SIG-M5 treated with dmso at 0.1 percent for 504 hours (cell line): ENCODE results near the gene ANXA11.

Source experiments
- DNase-seq: peaks from one replicate; lab custom pipeline; 2025; ENCODE audit not compliant: unreplicated experiment; lab: John Stamatoyannopoulos, UW

Gene ANXA11

DNA sequence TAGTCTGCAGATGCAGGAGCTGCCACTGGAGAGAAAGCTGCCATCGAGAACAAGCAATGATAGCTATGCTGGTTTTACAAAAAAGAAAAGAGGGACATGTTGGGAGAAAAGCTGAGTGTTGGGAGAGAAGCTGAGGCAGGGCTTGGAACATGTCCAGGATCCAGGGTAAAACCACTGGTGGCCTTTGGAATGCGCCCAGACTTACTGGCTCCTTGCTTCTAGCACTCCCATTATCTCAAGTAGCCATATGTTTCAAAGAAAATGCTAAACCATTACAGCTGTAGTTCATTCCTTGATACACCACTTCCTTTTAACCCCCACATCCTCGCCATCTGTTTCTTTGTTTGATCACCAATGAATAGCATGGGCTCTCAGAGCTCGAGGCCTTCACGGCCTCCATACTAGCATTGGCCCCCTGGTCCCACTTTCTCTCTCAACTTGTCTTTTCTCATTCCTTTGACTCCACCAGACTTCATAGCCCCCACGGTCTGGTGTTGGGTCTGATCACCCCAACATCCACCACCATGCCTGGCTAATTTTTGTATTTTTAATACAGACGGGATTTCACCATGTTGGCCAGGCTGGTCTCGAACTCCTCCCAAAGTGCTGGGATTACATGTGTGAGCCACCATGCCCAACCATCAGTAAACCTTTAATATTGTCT lies 96.6 kb downstream of the ANXA11 start:
- DNase-seq = no peak

DNA sequence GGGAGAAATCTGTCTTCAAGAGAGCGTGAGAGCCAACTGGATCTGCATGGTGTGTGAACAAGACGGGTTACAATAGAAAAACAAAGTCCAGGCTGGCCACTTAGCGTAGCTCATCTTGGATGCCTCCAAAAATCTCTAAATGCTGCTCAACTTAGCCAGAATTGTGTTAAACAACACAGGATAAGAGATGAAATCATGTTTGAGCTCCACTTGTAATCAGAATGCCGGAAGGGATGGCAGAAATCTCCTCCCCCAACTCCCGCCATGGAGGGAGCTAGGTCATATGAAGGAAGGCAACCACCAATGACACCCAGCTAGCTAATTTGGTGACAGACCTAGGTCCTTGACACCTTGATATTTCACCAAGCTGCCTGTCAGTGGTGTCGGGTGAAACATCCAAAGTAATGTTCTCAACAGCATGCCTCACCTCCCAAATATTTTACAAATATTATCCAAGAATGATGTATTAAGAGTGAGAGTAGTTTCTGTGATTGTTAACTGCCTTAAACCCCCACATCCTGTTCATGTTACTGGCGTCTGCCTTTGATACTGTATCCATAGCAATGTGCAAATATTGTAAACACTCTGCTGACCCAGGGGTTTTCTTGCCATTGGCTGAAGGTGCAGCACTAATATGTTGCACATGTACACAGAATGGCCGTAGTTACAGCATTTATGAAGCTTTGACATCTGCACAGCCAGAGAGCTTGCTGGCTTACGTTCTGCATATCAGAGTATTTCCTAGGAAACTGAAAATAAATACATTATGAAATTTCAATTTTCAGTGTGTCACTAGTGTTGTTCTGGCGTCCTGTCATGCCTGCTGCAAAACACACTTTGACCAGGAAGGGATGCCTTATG lies 101.0 kb downstream of the ANXA11 start:
- DNase-seq = no peak
